H7 (cell line): ENCODE data around the gene COX6A2. TPM values are rescaled to one million over a fixed set of nuclear protein-coding genes. Genes with fewer than 3 reads are reported as not detected.
A peak's percentile ranks its signal among the peaks of the same experiment; 100 is the strongest.

Experiments used
- DNase-seq: peaks from one replicate; pipeline ENCODE4 v3.0.0; 2012
- H3K27me3 ChIP-seq: 2 replicates; pipeline ENCODE4 v1.6.0; 2011; ENCODE audit warnings: mild to moderate bottlenecking, low read length; ENCODE audit not compliant: control insufficient read depth, insufficient read depth
- H3K36me3 ChIP-seq: replicated peaks from 2 replicates; pipeline ENCODE4 v1.5.1; 2011; ENCODE audit warnings: low read length; ENCODE audit not compliant: control insufficient read depth, insufficient read depth
- H3K4me3 ChIP-seq: 2 replicates; pipeline ENCODE4 v1.5.1; 2011; ENCODE audit warnings: low read depth, mild to moderate bottlenecking, control low read depth, low read length, moderate library complexity; ENCODE audit not compliant: insufficient read depth
- total RNA-seq: library from RNA; depleted of rRNA; stranded (reverse); fragments of >200 nt; shearing (Covaris generic); gene quantifications from 2 replicates; pipeline ENCODE4 v1.2.3, GENCODE V29; 2014; rRNA removed

Gene COX6A2
- total RNA-seq = not detected in 2 replicates

GRCh38 chr16:31428279-31428597, at the start of gene COX6A2:
Gene COX6A2 (minus strand): TSS chr16:31428360. CDS start chr16:31428325, 35 bp downstream.
- Histone ChIP-seq H3K4me3 (peak within 1 kb of the TSS; percentile 21; the same call in 1 of the 2 replicates), H3K27me3 (peaks cover 9% of the 10 kb centered on the region), H3K36me3 (no peaks in the 10 kb centered on the region)
- DNase-seq = no peak

GRCh38 chr16:31477220-31478216, 49.4 kb upstream of the COX6A2 start:
- DNase-seq = peak; percentile 97
- Histone ChIP-seq H3K4me3 (peak overlapping the region; percentile 70), H3K36me3 (no peaks in the 10 kb centered on the region), H3K27me3 (peaks cover 64% of the 10 kb centered on the region)

- Histone ChIP-seq H3K4me3 (peak overlapping the region; percentile 70), H3K36me3 (no peaks in the 10 kb centered on the region), H3K27me3 (peaks cover 62% of the 10 kb centered on the region)
- DNase-seq = peak; percentile 98
These were observed 48.4 kb upstream of the COX6A2 start for GRCh38 chr16:31476303-31477219.

- peak overlapping the region; percentile 70 for H3K4me3 ChIP-seq
- no peaks in the 10 kb centered on the region for H3K36me3 ChIP-seq
- peaks cover 58% of the 10 kb centered on the region for H3K27me3 ChIP-seq
- DNase-seq = peak; percentile 81
These were observed 47.8 kb upstream of the COX6A2 start for GRCh38 chr16:31475946-31476302.

GRCh38 chr16:31474773-31475738, 46.9 kb upstream of the COX6A2 start:
- Histone ChIP-seq H3K36me3 (no peaks in the 10 kb centered on the region), H3K27me3 (peaks cover 55% of the 10 kb centered on the region), H3K4me3 (no peak overlapping the region)
- no peak for DNase-seq

- DNase-seq = no peak
- Histone ChIP-seq H3K4me3 (no peak overlapping the region), H3K27me3 (peaks cover 50% of the 10 kb centered on the region), H3K36me3 (no peaks in the 10 kb centered on the region)
These were observed 46.1 kb upstream of the COX6A2 start for GRCh38 chr16:31474173-31474714.

GRCh38 chr16:31473264-31473984, 45.3 kb upstream of the COX6A2 start:
- DNase-seq = no peak
- Histone ChIP-seq H3K36me3 (no peaks in the 10 kb centered on the region), H3K27me3 (peaks cover 44% of the 10 kb centered on the region), H3K4me3 (no peak overlapping the region)

GRCh38 chr16:31472709-31473203, 44.6 kb upstream of the COX6A2 start:
- no peaks in the 10 kb centered on the region for H3K36me3 ChIP-seq
- peak overlapping the region; percentile 68 for H3K4me3 ChIP-seq
- DNase-seq = peak; percentile 97
- peaks cover 40% of the 10 kb centered on the region for H3K27me3 ChIP-seq

GRCh38 chr16:31471875-31472708, 43.9 kb upstream of the COX6A2 start, which contains the start of gene TGFB1I1:
Gene TGFB1I1 (plus strand): TSS chr16:31472152. CDS start chr16:31472189, 37 bp downstream.
- Histone ChIP-seq H3K27me3 (peaks cover 40% of the 10 kb centered on the region), H3K4me3 (peak within 1 kb of the TSS; percentile 68), H3K36me3 (no peaks in the 10 kb centered on the region)
- DNase-seq = peak; percentile 90

- DNase-seq = no peak
- no peaks in the 10 kb centered on the region for H3K36me3 ChIP-seq
- peaks cover 38% of the 10 kb centered on the region for H3K27me3 ChIP-seq
- H3K4me3 ChIP-seq = peak overlapping the region; percentile 68
These were observed 43.2 kb upstream of the COX6A2 start for GRCh38 chr16:31471241-31471874.

- no peak for DNase-seq
- Histone ChIP-seq H3K4me3 (no peak overlapping the region), H3K27me3 (peaks cover 31% of the 10 kb centered on the region), H3K36me3 (no peaks in the 10 kb centered on the region)
These were observed 42.5 kb upstream of the COX6A2 start for GRCh38 chr16:31470615-31471014.

- no peak for DNase-seq
- H3K36me3 ChIP-seq = no peaks in the 10 kb centered on the region; the same call in 1 of the 2 replicates
- peaks cover 7% of the 10 kb centered on the region; the same call in 1 of the 2 replicates for H3K27me3 ChIP-seq
- H3K4me3 ChIP-seq = no peak overlapping the region
These were observed 39.7 kb upstream of the COX6A2 start for GRCh38 chr16:31467858-31468257.
